Measurements from ENCODE around the gene SLC25A17. TPM values are rescaled to one million over a fixed set of nuclear protein-coding genes. Genes with fewer than 3 reads are reported as not detected.
"Not testable (repeated sequence)": the region's sequence is repeated elsewhere in the genome, so short reads cannot be mapped to it uniquely, and the experiment has no call there.

The SLC25A17 gene
- total and polyA plus RNA-seq, 9 donors, result 23.4 to 61.4 (median 34.2) TPM

GRCh38 chr22:40855071-40855978, 36.2 kb upstream of the SLC25A17 start:
- Histone ChIP-seq H3K36me3 (no peaks in the 10 kb centered on the region), H3K27ac (peak overlapping the region; percentile 98), H3K9me3 (no peaks in the 10 kb centered on the region), H3K4me1 (ENCODE audit: insufficient read depth) (peaks cover 4% of the 10 kb centered on the region), H3K4me3 (peak overlapping the region; percentile 99), H3K27me3 (no peaks in the 10 kb centered on the region)
- 6 to 15% (median 6%) methylated on average over 20 of the region's 20 CpGs for whole genome bisulfite sequencing, 3 donors
- no peak for TF ChIP-seq CTCF (IDR thresholded peaks at IDR 0.05)
- TF ChIP-seq EP300 (IDR thresholded peaks at IDR 0.05), result no peak
- no peak for TF ChIP-seq POLR2A (IDR thresholded peaks at IDR 0.05)
- peak in 2 of 5 donors; percentile 29 to 34 for DNase-seq
- intact Hi-C loops (cut with DNase I), result no loop called here

- H3K4me3 ChIP-seq, result peak overlapping the region; percentile 99
- WGBS, 3 donors, result 5 to 13% (median 11%) methylated on average over 3 of the region's 3 CpGs
- no peak overlapping the region for H3K27ac ChIP-seq
- TF ChIP-seq POLR2A (IDR thresholded peaks at IDR 0.05) (no peak), EP300 (IDR thresholded peaks at IDR 0.05) (no peak), CTCF (IDR thresholded peaks at IDR 0.05) (no peak)
- DNase-seq, result no peak
- intact Hi-C loops (cut with DNase I), result no loop called here
- no peaks in the 10 kb centered on the region for H3K27me3 ChIP-seq
- H3K36me3 ChIP-seq, result no peaks in the 10 kb centered on the region
- H3K4me1 ChIP-seq (ENCODE audit: insufficient read depth), result peaks cover 4% of the 10 kb centered on the region
- no peaks in the 10 kb centered on the region for H3K9me3 ChIP-seq
Observed at GRCh38 chr22:40853961-40854360, 34.8 kb upstream of the SLC25A17 start.

GRCh38 chr22:40853333-40853732, 34.2 kb upstream of the SLC25A17 start:
- no peaks in the 10 kb centered on the region for H3K9me3 ChIP-seq
- no peaks in the 10 kb centered on the region for H3K36me3 ChIP-seq
- WGBS, 3 donors, result 36 to 47% (median 41%) methylated on average over 1 of the region's 1 CpG
- DNase-seq, result no peak
- no peak overlapping the region for H3K27ac ChIP-seq
- intact Hi-C loops (cut with DNase I), result no loop called here
- peaks cover 4% of the 10 kb centered on the region for H3K4me1 ChIP-seq (ENCODE audit: insufficient read depth)
- H3K4me3 ChIP-seq, result peak overlapping the region; percentile 6
- H3K27me3 ChIP-seq, result no peaks in the 10 kb centered on the region
- no peak for TF ChIP-seq POLR2A (IDR thresholded peaks at IDR 0.05)
- no peak for TF ChIP-seq CTCF (IDR thresholded peaks at IDR 0.05)
- TF ChIP-seq EP300 (IDR thresholded peaks at IDR 0.05), result no peak

- intact Hi-C loops (cut with DNase I); H3K9me3 ChIP-seq; H3K27ac ChIP-seq; DNase-seq; H3K27me3 ChIP-seq; H3K36me3 ChIP-seq; H3K4me3 ChIP-seq; H3K4me1 ChIP-seq (ENCODE audit: insufficient read depth): not testable (repeated sequence)
- WGBS, 3 donors, result 87 to 93% (median 90%) methylated on average over 11 of the region's 11 CpGs
Observed at GRCh38 chr22:40845816-40846215, 26.7 kb upstream of the SLC25A17 start.

- intact Hi-C loops (cut with DNase I), result no loop called here
- WGBS, 3 donors, result 93 to 96% (median 94%) methylated on average over 3 of the region's 3 CpGs
- Histone ChIP-seq H3K27ac (no peak overlapping the region), H3K4me3 (no peak overlapping the region), H3K27me3 (no peaks in the 10 kb centered on the region), H3K4me1 (ENCODE audit: insufficient read depth) (no peaks in the 10 kb centered on the region), H3K9me3 (no peaks in the 10 kb centered on the region), H3K36me3 (no peaks in the 10 kb centered on the region)
- no peak for DNase-seq
- no peak for TF ChIP-seq POLR2A (IDR thresholded peaks at IDR 0.05)
- no peak for TF ChIP-seq CTCF (IDR thresholded peaks at IDR 0.05)
- TF ChIP-seq EP300 (IDR thresholded peaks at IDR 0.05), result no peak
Observed at GRCh38 chr22:40844951-40845350, 25.8 kb upstream of the SLC25A17 start.
